Aortic smooth muscle cell (primary cell): ENCODE data around the gene EWSR1. TPM values are rescaled to one million over a fixed set of nuclear protein-coding genes. Genes with fewer than 3 reads are reported as not detected.

Experiments used
- total RNA-seq: library from RNA; depleted of rRNA; stranded (reverse); fragments of >200 nt; gene quantifications from 2 replicates; pipeline ENCODE4 v1.2.3, GENCODE V29; 2014

The EWSR1 gene, protein sequence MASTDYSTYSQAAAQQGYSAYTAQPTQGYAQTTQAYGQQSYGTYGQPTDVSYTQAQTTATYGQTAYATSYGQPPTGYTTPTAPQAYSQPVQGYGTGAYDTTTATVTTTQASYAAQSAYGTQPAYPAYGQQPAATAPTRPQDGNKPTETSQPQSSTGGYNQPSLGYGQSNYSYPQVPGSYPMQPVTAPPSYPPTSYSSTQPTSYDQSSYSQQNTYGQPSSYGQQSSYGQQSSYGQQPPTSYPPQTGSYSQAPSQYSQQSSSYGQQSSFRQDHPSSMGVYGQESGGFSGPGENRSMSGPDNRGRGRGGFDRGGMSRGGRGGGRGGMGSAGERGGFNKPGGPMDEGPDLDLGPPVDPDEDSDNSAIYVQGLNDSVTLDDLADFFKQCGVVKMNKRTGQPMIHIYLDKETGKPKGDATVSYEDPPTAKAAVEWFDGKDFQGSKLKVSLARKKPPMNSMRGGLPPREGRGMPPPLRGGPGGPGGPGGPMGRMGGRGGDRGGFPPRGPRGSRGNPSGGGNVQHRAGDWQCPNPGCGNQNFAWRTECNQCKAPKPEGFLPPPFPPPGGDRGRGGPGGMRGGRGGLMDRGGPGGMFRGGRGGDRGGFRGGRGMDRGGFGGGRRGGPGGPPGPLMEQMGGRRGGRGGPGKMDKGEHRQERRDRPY
- total RNA-seq = 136 and 166 TPM in 2 replicates

DNA sequence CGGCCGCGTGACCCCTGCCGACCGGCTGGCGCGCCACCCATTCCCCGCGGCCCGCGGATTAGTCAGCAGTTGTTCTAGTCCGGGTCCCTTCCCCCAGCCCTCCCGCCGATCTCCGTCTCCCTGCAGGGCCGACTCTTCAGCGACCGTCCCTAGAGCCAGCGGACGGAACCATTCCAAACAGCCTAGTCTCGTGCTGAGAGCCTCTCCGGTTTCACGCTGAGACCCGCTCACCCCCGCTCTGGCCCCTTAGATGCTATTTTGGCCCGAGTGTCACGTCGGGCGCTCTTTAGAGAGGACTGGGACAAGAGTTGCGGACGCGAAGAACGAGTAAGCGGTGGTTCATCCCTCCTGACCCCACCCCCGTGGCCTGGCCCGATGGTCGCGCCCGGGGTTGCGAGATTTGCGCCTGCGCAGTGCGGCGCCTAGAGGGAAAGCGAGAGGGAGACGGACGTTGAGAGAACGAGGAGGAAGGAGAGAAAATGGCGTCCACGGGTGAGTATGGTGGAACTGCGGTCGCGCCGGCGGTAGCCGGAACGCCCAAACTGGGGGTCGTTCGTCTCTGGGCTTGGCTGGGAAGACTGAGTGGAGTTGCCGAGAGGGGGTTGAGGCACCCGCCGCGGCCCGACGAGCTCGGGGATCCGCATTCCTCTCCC is at the start of gene EWSR1, which contains the start of gene RHBDD3:
Gene EWSR1, plus strand, starts transcription at position 411 of the 653 bp plus-strand sequence. Its CDS starts 69 bp downstream, at position 480.
Gene RHBDD3, minus strand, starts transcription at position 124 of the 653 bp plus-strand sequence. CDS start 2,355 bp downstream, outside the sequence.

GRCh38 chr22:29306175-29306834 is 38.2 kb downstream of the EWSR1 start, which contains the start of gene GAS2L1:
TSS of gene GAS2L1 (plus strand) at chr22:29306650. CDS start at chr22:29308106, 1,456 bp downstream.

DNA sequence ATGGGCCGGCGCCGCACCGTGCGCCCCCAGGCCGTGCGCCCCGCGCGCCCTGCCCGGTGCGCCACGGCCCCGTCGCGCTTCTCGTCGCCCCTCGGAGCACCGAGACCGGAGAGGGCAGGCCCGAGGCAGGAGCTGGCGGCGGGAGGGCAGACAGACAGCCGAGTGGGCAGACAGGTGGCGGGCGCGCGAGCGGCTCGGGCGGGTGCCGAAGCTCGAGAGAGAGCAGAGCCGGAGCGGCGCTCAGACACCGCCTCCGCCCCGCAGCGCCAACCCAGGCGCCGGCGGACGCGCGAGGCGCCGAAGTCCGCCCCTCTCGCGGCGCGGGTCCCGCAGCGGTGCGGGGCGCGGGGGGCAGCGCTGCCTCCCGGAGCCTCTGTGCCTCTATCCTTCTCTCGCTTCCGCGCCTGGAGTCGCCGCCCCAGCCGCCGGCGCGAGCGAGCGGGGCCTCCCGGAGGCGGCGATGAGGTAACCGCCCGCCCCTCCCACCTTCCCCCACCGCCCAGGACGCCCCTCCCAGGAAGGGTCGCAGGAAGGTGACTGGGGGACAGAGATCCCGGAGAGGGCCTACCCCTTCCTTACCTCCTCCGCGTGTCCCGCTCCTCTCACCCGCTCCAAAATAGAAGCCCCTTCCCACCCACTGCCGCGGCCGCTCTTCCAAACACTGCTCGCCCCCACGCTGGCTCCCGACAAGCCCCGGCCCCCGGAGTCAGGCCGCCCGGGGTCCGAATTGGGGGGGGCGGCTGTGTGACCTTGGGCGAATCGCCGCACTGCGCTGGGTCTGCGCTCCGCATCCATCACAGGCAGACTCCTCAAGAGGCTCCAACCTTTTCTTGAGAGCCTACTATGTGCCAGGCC is 47.4 kb downstream of the EWSR1 start, which contains the start of gene RASL10A:
Gene RASL10A, minus strand, starts transcription at position 412 of the 855 bp plus-strand sequence. CDS start 451 bp downstream, outside the sequence.

Other genes starting within 250 kb of the EWSR1 start
- gene C22orf31, start 206.4 kb upstream of the EWSR1 start, total RNA-seq = not detected in 2 replicates
- 1.1 and 1.3 TPM in 2 replicates for gene KREMEN1, start 195.2 kb upstream of the EWSR1 start, total RNA-seq
- gene EMID1, start 62.4 kb upstream of the EWSR1 start, total RNA-seq = not detected in 2 replicates
- gene RHBDD3, start 287 bp upstream of the EWSR1 start, total RNA-seq = 14.8 and 18.4 TPM in 2 replicates
- 10.1 and 10.8 TPM in 2 replicates for gene GAS2L1, start 38.4 kb downstream of the EWSR1 start, total RNA-seq
- 0.25 TPM in 1 of 2 replicates, not detected in the other for gene RASL10A, start 47.4 kb downstream of the EWSR1 start, total RNA-seq
- gene AP1B1, start 120.3 kb downstream of the EWSR1 start, total RNA-seq = 64.5 and 79.1 TPM in 2 replicates
- gene RFPL1, start 170.3 kb downstream of the EWSR1 start, total RNA-seq = not detected in 2 replicates
- 0.25 and 0.26 TPM in 2 replicates for gene NEFH, start 211.9 kb downstream of the EWSR1 start, total RNA-seq